ENCODE measurements around the gene ACP2.
"Not testable (repeated sequence)": the region's sequence is repeated elsewhere in the genome, so short reads cannot be mapped to it uniquely, and the experiment has no call there.

The ACP2 gene

DNA sequence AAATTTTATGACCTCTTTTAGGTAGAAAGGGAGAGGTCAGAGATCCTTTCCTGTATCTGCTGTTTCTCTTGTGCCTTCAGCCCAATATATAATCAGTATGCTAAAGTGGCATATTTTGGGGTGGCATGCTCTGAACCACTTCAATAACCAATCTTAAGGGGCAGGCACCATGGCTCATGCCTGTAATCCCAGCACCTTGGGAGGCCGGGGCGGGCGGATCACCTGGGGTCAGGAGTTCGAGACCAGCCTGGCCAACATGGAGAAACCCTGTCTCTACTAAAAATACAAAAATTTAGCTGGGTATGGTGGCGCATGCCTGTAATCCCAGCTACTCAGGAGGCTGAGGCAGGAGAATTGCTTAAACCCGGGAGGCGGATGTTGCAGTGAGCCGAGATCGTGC, 50.5 kb downstream of the ACP2 start:
- not testable (repeated sequence) for DNase-seq (ENCODE audit: low read depth)

DNA sequence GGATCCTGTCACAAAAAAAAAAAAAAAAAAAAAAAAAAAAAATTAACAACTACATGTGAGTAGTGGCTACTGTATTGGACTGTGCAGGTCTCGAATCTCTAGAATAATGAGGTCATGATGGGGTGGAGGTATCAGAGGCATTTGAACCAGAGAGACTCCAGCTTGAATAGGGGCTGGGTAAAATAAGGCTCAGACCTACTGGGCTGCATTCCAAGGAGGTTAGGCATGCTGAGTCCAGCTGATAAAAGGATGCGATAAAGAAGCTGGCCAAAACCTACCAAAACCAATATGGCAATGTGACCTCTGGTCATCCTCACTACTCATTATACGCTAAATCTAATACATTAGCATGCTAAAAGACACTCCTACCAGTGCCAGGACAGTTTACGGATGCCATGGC, 56.5 kb downstream of the ACP2 start:
- DNase-seq (ENCODE audit: low read depth), result no peak

DNA sequence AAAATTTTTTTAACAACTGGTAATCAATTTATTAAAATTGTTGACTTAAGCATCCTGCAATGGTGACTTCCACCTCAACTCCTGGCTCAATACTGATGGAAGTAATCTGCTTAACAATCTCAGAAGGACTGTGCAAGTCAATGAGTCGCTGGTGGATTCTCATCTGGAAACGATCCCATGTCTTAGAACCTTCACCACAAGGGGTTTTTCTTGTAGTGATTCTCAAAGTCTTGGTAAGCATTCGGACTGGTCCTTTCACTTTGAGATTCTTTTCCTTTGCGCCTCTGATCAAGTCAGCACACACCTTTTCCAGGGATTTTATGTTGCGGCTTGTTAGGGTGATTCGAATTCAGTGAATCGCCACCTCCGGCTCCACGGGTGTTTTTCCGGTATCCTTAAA, 57.5 kb downstream of the ACP2 start:
- not testable (repeated sequence) for DNase-seq (ENCODE audit: low read depth)

Measured in stimulated activated CD8-positive, alpha-beta memory T cell treated with anti-CD3 and anti-CD28 coated beads, Interleukin-12 subunit alpha, Interleukin-12 subunit beta, amount 100 ng/mL, for 4 hours (primary cell).